Measurements from ENCODE around the gene FIGLA. TPM values are rescaled to one million over a fixed set of nuclear protein-coding genes. Genes with fewer than 3 reads are reported as not detected.

Gene FIGLA
- total RNA-seq, 1 experiment from 2014 or later: not detected

DNA sequence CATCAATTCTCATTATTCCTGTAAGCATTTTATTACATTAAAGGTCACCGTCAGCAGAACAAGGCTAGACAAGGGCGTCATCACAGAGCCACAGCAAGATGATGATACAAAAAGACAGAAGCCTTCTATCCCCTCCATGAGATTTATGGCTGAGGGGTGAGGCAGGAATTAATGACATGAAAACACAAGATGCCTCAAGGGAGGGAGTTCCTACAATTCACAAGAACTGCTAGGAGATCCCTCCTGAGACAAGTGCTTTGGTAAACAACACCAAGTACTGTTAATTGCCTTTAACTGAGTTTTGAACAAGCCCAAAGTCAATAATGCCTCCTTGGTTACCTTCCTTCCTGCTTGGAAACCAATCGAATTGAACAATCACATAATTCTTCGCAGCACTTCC, 36.5 kb downstream of the FIGLA start:
- Histone ChIP-seq H3K9ac (ENCODE audit: extremely low read depth, insufficient read length, low read length) (no peak overlapping the region), H3K23me2 (ENCODE audit: insufficient read length, low read depth, low read length, poor library complexity, severe bottlenecking) (no peaks in the 10 kb centered on the region), H3K27me3 (ENCODE audit: insufficient read depth, low read length) (no peaks in the 10 kb centered on the region), H4K20me1 (ENCODE audit: control insufficient read depth, insufficient read depth, insufficient read length) (peaks cover 2% of the 10 kb centered on the region), H3K14ac (ENCODE audit: insufficient read depth, low read length) (no peak overlapping the region), H2BK12ac (ENCODE audit: insufficient read length, low read depth, low read length) (no peak overlapping the region), H3K9me3 (ENCODE audit: control insufficient read depth, low read depth, low read length) (no peaks in the 10 kb centered on the region), H4K91ac (ENCODE audit: insufficient read length, low read depth, low read length) (no peak overlapping the region), H2BK120ac (ENCODE audit: low read depth, low read length, poor library complexity, severe bottlenecking) (no peak overlapping the region), H3K27ac (ENCODE audit: insufficient read length, low read depth, low read length) (no peak overlapping the region), H2BK15ac (ENCODE audit: low read depth, low read length) (no peak overlapping the region), H3K79me2 (ENCODE audit: insufficient read depth, low read length) (peaks cover 72% of the 10 kb centered on the region; the same call in 1 of the 2 replicates), H2AK5ac (ENCODE audit: insufficient read length, low read length) (no peak overlapping the region), H3K4me1 (ENCODE audit: insufficient read depth, low read length) (peaks cover 23% of the 10 kb centered on the region; the same call in 1 of the 2 replicates), H3K4me2 (ENCODE audit: insufficient read depth, insufficient read length, low read length) (no peak overlapping the region), H2BK5ac (ENCODE audit: insufficient read length, low read length) (no peak overlapping the region), H3K18ac (ENCODE audit: insufficient read length, low read depth, low read length) (no peak overlapping the region), H3K23ac (ENCODE audit: insufficient read length, low read depth, low read length) (no peak overlapping the region), H2AFZ (ENCODE audit: low read length) (no peak overlapping the region), H3T11ph (ENCODE audit: low read length) (no peak overlapping the region), H4K5ac (ENCODE audit: insufficient read length, low read depth, low read length) (no peak overlapping the region), H2BK20ac (ENCODE audit: low read depth, low read length, poor library complexity, severe bottlenecking) (no peak overlapping the region), H4K8ac (replicated peaks; ENCODE audit: insufficient read length, low read depth, low read length) (no peak overlapping the region), H3K79me1 (ENCODE audit: insufficient read depth, low read depth, low read length, poor library complexity, severe bottlenecking) (no peaks in the 10 kb centered on the region), H3K4ac (ENCODE audit: low read depth, low read length) (no peak overlapping the region), H3K56ac (ENCODE audit: insufficient read length, low read depth, low read length) (no peak overlapping the region)
- no peak overlapping the region for H3K27ac Mint-ChIP-seq
- DNase-seq: no peak
- peaks cover 26 to 36% of the 10 kb centered on the region in 2 experiments for H3K4me1 Mint-ChIP-seq
- peaks cover 0 to 10% (median 2%) of the 10 kb centered on the region in 3 experiments; a peak in 3 of 7 replicates for H3K36me3 Mint-ChIP-seq (ENCODE audit: insufficient read depth in 1 of 3, low read depth in 3 of 3)
- H3K27me3 Mint-ChIP-seq (ENCODE audit: low read depth): no peaks in the 10 kb centered on the region
- no peak overlapping the region for H3K4me3 Mint-ChIP-seq
- WGBS (ENCODE audit: extremely low coverage, insufficient read length, low lambda C conversion rate): no CpG with 5 or more reads among the region's 4 CpGs
- TF ChIP-seq, protein P1, sequence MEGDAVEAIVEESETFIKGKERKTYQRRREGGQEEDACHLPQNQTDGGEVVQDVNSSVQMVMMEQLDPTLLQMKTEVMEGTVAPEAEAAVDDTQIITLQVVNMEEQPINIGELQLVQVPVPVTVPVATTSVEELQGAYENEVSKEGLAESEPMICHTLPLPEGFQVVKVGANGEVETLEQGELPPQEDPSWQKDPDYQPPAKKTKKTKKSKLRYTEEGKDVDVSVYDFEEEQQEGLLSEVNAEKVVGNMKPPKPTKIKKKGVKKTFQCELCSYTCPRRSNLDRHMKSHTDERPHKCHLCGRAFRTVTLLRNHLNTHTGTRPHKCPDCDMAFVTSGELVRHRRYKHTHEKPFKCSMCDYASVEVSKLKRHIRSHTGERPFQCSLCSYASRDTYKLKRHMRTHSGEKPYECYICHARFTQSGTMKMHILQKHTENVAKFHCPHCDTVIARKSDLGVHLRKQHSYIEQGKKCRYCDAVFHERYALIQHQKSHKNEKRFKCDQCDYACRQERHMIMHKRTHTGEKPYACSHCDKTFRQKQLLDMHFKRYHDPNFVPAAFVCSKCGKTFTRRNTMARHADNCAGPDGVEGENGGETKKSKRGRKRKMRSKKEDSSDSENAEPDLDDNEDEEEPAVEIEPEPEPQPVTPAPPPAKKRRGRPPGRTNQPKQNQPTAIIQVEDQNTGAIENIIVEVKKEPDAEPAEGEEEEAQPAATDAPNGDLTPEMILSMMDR (conservative IDR thresholded peaks at IDR 0.05): no peak
- no peaks in the 10 kb centered on the region for H3K9me3 Mint-ChIP-seq

All from H9 (cell line).